ENCODE data around the gene SBDS.

SBDS gene

DNA sequence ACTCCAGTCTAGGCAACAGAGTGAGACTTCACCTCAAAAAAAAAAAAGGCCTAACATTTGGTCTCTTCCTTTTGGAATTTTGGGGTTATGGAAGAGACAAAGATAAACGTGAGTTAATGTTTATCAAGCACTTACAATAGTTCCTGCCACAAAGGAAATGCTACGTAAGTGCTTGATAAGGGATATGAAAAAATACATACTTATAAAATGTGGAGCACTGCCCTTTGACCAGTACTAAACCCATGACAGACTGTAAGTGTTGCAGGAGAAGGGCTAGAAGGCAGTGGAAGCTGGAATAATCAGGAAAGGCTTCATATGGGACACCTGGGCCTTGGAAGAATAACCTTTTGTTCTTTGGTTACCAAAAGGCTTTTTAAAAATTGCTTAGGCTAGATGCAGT is 48.8 kb downstream of the SBDS start:
- no peak for DNase-seq (ENCODE audit: low read depth, low spot score)

GRCh38 chr7:66939325-66939724 is 56.1 kb downstream of the SBDS start:
- DNase-seq (ENCODE audit: low read depth, low spot score) = no peak

GRCh38 chr7:66937940-66938339 is 57.4 kb downstream of the SBDS start:
- DNase-seq (ENCODE audit: low read depth, low spot score) = no peak
